Esophagus muscularis mucosa (tissue), 4 donors: Measurements from ENCODE around the gene EDA. TPM values are rescaled to one million over a fixed set of nuclear protein-coding genes. Genes with fewer than 3 reads are reported as not detected.

Source experiments
- DNase-seq: peaks from one replicate; pipeline ENCODE4 v3.0.0-alpha.2; 2017; ENCODE audit errors: extremely low spot score
- H3K27ac ChIP-seq, 4 donors: fragments of 200-600 bp; sonication (generic); replicated peaks in 1 of 4; 1 replicate in 3 of 4; 2 replicates in 1 of 4; pipeline ENCODE4 v1.5.1; 2016 to 2019; ENCODE audit warnings: mild to moderate bottlenecking in 1 of 4
- H3K27me3 ChIP-seq, 4 donors: fragments of 200-600 bp; sonication (generic); one replicate each; pipeline versions ENCODE4 v1.5.1 to v1.6.0; 2016 to 2019
- H3K36me3 ChIP-seq, 4 donors: fragments of 200-600 bp; sonication (generic); one replicate each; pipeline ENCODE4 v1.5.1; 2016 to 2019
- H3K4me1 ChIP-seq, 4 donors: fragments of 200-600 bp; sonication (generic); one replicate each; pipeline ENCODE4 v1.5.1; 2016 to 2019
- H3K4me3 ChIP-seq, 4 donors: fragments of 200-600 bp; sonication (generic); 1 replicate in 2 of 4; 2 replicates in 2 of 4; pipeline ENCODE4 v1.5.1; 2016 to 2019; ENCODE audit warnings: mild to moderate bottlenecking in 4 of 4, moderate library complexity in 1 of 4
- H3K9me3 ChIP-seq, 4 donors: fragments of 200-600 bp; sonication (generic); 1 replicate in 3 of 4; 2 replicates in 1 of 4; pipeline ENCODE4 v1.5.1; 2016 to 2019
- EP300 ChIP-seq: sonication (generic); formaldehyde crosslinking; IDR thresholded peaks from one replicate; pipeline ENCODE4 v1.6.1; 2017; ENCODE audit warnings: antibody characterized with exemption
- POLR2A ChIP-seq: fragments of 450-650 bp; IDR thresholded peaks from one replicate; pipeline ENCODE4 v1.6.1; 2017; ENCODE audit warnings: antibody characterized with exemption, moderate library complexity, mild to moderate bottlenecking, low read depth
- POLR2AphosphoS5 ChIP-seq, 2 donors: sonication (generic); formaldehyde crosslinking; IDR thresholded peaks; one replicate each; pipeline ENCODE4 v1.6.1; 2017; ENCODE audit warnings: antibody characterized with exemption in 2 of 2
- WGBS: methylation state at CpG from one replicate; pipeline ENCODE4 v1.1.5; 2018; 5-methylcytosine and 5-hydroxymethylcytosine counted together
- intact Hi-C: fragments of 100-400 bp; cut with DNase I; formaldehyde crosslinking; loops from one replicate; pipeline ENCODE4 v1.15.1; 2023
- total RNA-seq, 4 donors: library from RNA; depleted of rRNA; stranded (reverse); fragments of >200 nt; gene quantifications; one replicate each; pipeline versions ENCODE4 v1.1.0 to v1.2.1, GENCODE V29; 2016
- TF ChIP-seq, protein P1 (sequence below), 3 experiments: fragments of 200-600 bp in 2 of 3; fragments of 450-650 bp in 1 of 3; sonication (generic) in 2 of 3; IDR thresholded peaks; one replicate each; pipeline ENCODE4 v1.5.1; 2017 to 2019; ENCODE audit warnings: antibody characterized with exemption in 3 of 3, mild to moderate bottlenecking in 2 of 3, moderate library complexity in 1 of 3

The EDA gene
- total RNA-seq, 4 donors from 2014 or later = 4.3 to 10.9 (median 6.3) TPM

DNA sequence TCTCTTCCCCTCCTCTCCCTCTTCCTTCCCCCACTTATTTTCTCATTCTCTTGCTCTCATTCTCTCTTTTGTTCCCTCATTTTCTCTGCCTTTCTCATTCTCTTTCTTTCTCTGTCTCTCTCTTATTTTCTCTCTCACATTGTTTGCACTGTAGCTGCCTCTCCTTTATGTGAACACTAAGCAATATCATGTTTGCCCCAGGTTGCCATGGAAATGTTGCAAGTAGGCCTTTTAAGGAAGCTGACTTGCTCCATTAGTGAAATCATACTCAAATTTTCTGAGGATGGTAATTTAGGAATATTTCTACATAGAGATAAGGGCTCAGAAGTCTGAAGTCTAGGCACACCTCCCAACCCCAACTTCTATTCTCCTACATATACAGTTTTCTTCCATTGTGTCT lies 130.1 kb downstream of the EDA start:
- intact Hi-C loops = no loop called here
- no peak overlapping the region for H3K27ac ChIP-seq
- TF ChIP-seq POLR2A (no peak), POLR2AphosphoS5 (IDR thresholded peaks at IDR 0.05) (no peak), EP300 (no peak)
- TF ChIP-seq, protein P1, sequence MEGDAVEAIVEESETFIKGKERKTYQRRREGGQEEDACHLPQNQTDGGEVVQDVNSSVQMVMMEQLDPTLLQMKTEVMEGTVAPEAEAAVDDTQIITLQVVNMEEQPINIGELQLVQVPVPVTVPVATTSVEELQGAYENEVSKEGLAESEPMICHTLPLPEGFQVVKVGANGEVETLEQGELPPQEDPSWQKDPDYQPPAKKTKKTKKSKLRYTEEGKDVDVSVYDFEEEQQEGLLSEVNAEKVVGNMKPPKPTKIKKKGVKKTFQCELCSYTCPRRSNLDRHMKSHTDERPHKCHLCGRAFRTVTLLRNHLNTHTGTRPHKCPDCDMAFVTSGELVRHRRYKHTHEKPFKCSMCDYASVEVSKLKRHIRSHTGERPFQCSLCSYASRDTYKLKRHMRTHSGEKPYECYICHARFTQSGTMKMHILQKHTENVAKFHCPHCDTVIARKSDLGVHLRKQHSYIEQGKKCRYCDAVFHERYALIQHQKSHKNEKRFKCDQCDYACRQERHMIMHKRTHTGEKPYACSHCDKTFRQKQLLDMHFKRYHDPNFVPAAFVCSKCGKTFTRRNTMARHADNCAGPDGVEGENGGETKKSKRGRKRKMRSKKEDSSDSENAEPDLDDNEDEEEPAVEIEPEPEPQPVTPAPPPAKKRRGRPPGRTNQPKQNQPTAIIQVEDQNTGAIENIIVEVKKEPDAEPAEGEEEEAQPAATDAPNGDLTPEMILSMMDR (IDR thresholded peaks at IDR 0.05) = no peak
- no peak overlapping the region for H3K4me3 ChIP-seq
- no peaks in the 10 kb centered on the region for H3K27me3 ChIP-seq
- no peaks in the 10 kb centered on the region for H3K4me1 ChIP-seq
- H3K9me3 ChIP-seq = no peaks in the 10 kb centered on the region
- no peaks in the 10 kb centered on the region for H3K36me3 ChIP-seq
- no peak for DNase-seq

GRCh38 chrX:69748055-69748454 lies 132.1 kb downstream of the EDA start:
- 65% methylated on average over 1 of the region's 1 CpG for WGBS
- TF ChIP-seq POLR2A (no peak), EP300 (no peak), POLR2AphosphoS5 (IDR thresholded peaks at IDR 0.05) (no peak)
- TF ChIP-seq, protein P1 (IDR thresholded peaks at IDR 0.05) = no peak
- no peak overlapping the region for H3K4me3 ChIP-seq

DNA sequence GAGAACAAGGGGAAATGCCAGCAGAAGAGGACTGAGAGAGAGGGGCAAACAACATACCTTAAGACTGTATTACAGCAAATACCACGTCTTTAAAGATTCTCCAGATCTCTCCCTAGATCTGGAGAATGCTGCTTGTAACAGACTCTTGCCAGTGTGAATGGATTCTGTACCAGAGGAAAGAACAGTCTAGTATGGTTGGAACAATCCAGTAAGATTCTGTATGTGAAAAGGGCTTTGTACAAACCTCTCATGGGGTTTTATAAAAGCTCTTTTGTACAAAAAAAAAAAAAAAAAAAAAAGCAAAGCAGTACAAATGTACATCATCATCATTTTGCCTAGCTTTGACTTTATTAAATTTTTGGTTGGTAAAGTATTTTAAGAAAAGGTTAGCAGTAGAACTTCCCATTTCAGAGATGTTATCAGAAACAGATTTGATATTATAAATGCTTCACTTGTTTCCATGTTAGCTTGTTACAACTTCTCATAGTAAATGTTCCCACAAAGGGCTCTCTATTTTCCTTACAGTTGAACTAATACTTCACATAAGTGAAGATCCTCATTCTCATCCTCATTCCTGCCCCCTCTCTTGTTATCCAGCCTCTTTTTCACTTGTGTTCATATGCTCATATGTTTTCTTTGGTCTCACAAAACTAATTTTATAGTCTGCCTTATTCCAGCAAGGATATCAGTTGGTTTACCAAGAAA lies 144.2 kb downstream of the EDA start:
- WGBS = 35% methylated on average over 1 of the region's 1 CpG
- Histone ChIP-seq H3K36me3 (no peaks in the 10 kb centered on the region), H3K4me3 (no peak overlapping the region), H3K9me3 (peaks cover 0 to 11% (median 0%) of the 10 kb centered on the region in 4 donors), H3K27ac (no peak overlapping the region), H3K27me3 (no peaks in the 10 kb centered on the region), H3K4me1 (peaks cover 0 to 3% (median 0%) of the 10 kb centered on the region in 4 donors)
- no peak for TF ChIP-seq POLR2AphosphoS5 (IDR thresholded peaks at IDR 0.05)
- TF ChIP-seq EP300 = no peak
- TF ChIP-seq POLR2A = no peak
- TF ChIP-seq, protein P1 (IDR thresholded peaks at IDR 0.05) = no peak
- intact Hi-C loops = no loop called here
- DNase-seq = no peak

More at GRCh38 chrX:69748055-69748454, 132.1 kb downstream of the EDA start:
- Histone ChIP-seq H3K9me3 (no peaks in the 10 kb centered on the region), H3K36me3 (no peaks in the 10 kb centered on the region), H3K27me3 (no peaks in the 10 kb centered on the region), H3K27ac (no peak overlapping the region), H3K4me1 (no peaks in the 10 kb centered on the region)
- no peak for DNase-seq
- intact Hi-C loops = no loop called here

DNA sequence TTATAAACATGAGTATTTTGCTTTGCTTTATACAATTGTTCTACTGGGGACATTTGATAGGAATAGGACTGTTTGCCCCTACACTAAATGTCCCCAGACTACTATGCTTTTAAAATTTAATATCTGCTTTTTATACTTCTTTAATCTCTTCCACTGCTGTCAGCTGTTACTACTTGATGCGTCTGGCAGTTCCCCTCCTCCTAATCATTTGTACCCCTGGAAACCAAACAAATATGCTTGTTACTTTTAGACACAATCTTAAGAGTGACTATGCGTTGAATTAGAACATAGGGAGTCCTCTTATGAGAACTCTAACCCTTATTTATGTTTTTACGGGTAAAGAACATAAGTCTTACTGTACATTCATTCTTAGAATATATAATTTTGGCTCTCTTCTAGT lies 145.7 kb downstream of the EDA start:
- H3K27me3 ChIP-seq = no peaks in the 10 kb centered on the region
- H3K36me3 ChIP-seq = no peaks in the 10 kb centered on the region
- DNase-seq = no peak
- H3K27ac ChIP-seq = no peak overlapping the region
- no peaks in the 10 kb centered on the region for H3K9me3 ChIP-seq
- 58% methylated on average over 3 of the region's 3 CpGs for WGBS
- intact Hi-C loops = no loop called here
- H3K4me3 ChIP-seq = no peak overlapping the region
- H3K4me1 ChIP-seq = peaks cover 0 to 3% (median 0%) of the 10 kb centered on the region in 4 donors
- TF ChIP-seq POLR2A = no peak
- TF ChIP-seq, protein P1 (IDR thresholded peaks at IDR 0.05) = no peak
- TF ChIP-seq POLR2AphosphoS5 (IDR thresholded peaks at IDR 0.05) = no peak
- TF ChIP-seq EP300 = no peak

DNA sequence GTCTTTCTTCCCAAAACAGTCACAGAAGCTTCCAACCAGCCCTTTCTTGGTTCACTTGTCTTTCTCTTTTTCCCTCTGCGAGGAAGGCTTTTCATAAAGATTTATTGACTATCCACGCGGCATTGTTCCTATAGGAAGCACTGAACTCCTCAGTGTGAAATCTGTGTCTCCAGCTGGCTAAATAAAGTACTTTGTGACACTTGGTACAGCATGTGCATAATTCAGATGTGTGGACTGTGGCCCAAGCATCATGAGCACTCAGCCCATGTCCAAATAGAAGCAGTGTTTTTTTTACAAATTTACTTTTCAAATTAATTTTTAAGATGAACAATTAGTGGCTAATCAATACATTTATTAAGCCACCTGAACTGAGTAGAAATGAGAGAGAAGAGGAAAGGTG lies 146.4 kb downstream of the EDA start:
- Histone ChIP-seq H3K36me3 (no peaks in the 10 kb centered on the region), H3K9me3 (no peaks in the 10 kb centered on the region), H3K4me1 (peaks cover 0 to 3% (median 0%) of the 10 kb centered on the region in 4 donors), H3K27me3 (no peaks in the 10 kb centered on the region), H3K4me3 (no peak overlapping the region), H3K27ac (no peak overlapping the region)
- no peak for DNase-seq
- TF ChIP-seq, protein P1 (IDR thresholded peaks at IDR 0.05) = no peak
- no peak for TF ChIP-seq EP300
- TF ChIP-seq POLR2AphosphoS5 (IDR thresholded peaks at IDR 0.05) = no peak
- no peak for TF ChIP-seq POLR2A
- 91% methylated on average over 3 of the region's 3 CpGs for WGBS
- intact Hi-C loops = no loop called here
